ENCODE measurements around the gene TMEM107. TPM values are rescaled to one million over a fixed set of nuclear protein-coding genes. Genes with fewer than 3 reads are reported as not detected.
A peak's percentile ranks its signal among the peaks of the same experiment; 100 is the strongest.

The TMEM107 gene
- total RNA-seq, 2 experiments from 2014 or later, result 33.4 to 35.9 TPM

DNA sequence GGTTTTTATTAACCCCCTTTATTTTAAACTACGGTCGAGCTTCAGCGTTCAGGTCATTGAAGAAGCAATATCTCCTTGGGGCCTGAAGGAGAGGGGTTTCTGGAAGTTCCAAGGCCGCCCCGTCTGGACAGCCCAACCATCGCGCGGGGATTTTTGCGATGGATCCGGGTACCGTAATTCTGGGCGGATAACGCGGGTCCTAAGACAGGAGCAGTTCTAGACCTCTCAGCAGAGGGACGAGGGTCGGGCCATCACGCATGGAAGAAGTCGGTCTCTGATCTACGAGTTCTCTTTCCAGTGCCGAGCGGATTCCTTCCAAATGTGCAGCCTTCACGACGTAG, 10.2 kb upstream of the TMEM107 start:
- Mint-ChIP-seq H3K4me3 (no peak overlapping the region), H3K4me1 (ENCODE audit: low read depth) (peaks cover 16% of the 10 kb centered on the region), H3K36me3 (ENCODE audit: low read depth) (no peaks in the 10 kb centered on the region), H3K27me3 (no peaks in the 10 kb centered on the region), H3K9me3 (no peaks in the 10 kb centered on the region), H3K27ac (no peak overlapping the region)
- DNase-seq (no peak), ATAC-seq (no peak)
- ChIA-PET CTCF (interaction anchor here (1.1 to 6.6 kb wide), 8 partner anchors 9 to 76 kb away, joined by 3 to 50 read pairs (median 13); partner anchors contain the start of genes ALOXE3, CTC1 and PFAS), POLR2A (interaction anchor here (0.9 to 12.1 kb wide), 12 partner anchors 9 to 76 kb away, joined by 3 to 273 read pairs (median 10); partner anchors contain the start of genes AURKB, CTC1, HES7 and TMEM107)
- TF ChIP-seq, protein P1, sequence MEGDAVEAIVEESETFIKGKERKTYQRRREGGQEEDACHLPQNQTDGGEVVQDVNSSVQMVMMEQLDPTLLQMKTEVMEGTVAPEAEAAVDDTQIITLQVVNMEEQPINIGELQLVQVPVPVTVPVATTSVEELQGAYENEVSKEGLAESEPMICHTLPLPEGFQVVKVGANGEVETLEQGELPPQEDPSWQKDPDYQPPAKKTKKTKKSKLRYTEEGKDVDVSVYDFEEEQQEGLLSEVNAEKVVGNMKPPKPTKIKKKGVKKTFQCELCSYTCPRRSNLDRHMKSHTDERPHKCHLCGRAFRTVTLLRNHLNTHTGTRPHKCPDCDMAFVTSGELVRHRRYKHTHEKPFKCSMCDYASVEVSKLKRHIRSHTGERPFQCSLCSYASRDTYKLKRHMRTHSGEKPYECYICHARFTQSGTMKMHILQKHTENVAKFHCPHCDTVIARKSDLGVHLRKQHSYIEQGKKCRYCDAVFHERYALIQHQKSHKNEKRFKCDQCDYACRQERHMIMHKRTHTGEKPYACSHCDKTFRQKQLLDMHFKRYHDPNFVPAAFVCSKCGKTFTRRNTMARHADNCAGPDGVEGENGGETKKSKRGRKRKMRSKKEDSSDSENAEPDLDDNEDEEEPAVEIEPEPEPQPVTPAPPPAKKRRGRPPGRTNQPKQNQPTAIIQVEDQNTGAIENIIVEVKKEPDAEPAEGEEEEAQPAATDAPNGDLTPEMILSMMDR (IDR thresholded peaks at IDR 0.05), result peak; percentile 32
- intact Hi-C loops (cut with micrococcal nuclease), result loop anchor here (2.0 kb wide), 1 partner anchor 60 kb away; no protein-coding TSS in a partner anchor

DNA sequence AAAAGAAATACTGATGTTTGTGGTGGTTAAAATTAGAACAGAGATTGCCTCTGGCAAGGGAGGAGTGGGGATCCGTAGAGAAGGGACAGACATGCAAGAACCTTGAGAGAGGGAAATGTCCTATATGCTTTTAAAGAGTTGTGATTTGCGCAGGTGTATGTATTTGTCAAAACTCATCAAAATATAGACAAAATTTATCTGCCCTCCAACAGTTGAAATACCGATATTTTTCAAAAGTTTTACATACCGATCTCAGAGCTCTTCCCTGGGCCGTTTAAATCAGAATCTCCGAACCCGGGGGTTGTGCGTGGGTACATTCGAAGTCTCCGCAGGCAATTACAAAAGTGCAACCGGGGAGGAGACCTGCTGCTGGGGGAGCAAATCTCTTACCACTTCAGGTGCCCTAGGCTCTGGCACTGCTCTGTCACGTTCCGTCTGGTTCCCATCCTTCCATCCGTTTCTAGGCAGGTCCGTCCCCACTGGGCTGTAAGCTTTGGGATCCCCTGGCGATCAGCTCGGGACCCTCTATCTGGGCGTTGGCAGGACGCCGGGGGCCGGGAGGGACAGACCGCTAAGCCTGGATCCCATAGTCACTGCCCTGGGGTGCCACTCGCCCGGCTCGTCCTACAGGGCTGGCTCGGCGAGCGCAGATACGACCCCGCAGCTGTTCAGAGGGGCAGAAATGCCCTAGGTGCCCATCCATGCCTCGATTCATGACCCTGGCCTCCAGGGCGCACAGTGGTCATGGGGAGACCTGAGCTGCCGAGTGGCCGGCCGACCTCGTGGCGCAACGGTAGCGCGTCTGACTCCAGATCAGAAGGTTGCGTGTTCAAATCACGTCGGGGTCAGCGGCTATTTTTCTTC, 9.6 kb upstream of the TMEM107 start:
- peak; percentile 92 for DNase-seq
- peaks cover 13% of the 10 kb centered on the region for H3K4me1 Mint-ChIP-seq (ENCODE audit: low read depth)
- CTCF ChIA-PET, result interaction anchor here (0.6 to 6.6 kb wide), 11 partner anchors 9 to 76 kb away, joined by 3 to 50 read pairs (median 4); partner anchors contain the start of genes ALOXE3, CTC1 and PFAS
- H3K4me3 Mint-ChIP-seq, result no peak overlapping the region
- intact Hi-C loops (cut with micrococcal nuclease), result loop anchor here (2.0 kb wide), 1 partner anchor 61 kb away; no protein-coding TSS in a partner anchor
- H3K27me3 Mint-ChIP-seq, result no peaks in the 10 kb centered on the region
- H3K27ac Mint-ChIP-seq, result no peak overlapping the region
- H3K36me3 Mint-ChIP-seq (ENCODE audit: low read depth), result no peaks in the 10 kb centered on the region
- H3K9me3 Mint-ChIP-seq, result no peaks in the 10 kb centered on the region
- POLR2A ChIA-PET, result interaction anchor here (0.7 to 12.1 kb wide), 13 partner anchors 10 to 66 kb away, joined by 3 to 273 read pairs (median 7); partner anchors contain the start of genes AURKB, CTC1, HES7 and TMEM107
- peak; percentile 5 for ATAC-seq
- TF ChIP-seq, protein P1 (IDR thresholded peaks at IDR 0.05), result no peak

DNA sequence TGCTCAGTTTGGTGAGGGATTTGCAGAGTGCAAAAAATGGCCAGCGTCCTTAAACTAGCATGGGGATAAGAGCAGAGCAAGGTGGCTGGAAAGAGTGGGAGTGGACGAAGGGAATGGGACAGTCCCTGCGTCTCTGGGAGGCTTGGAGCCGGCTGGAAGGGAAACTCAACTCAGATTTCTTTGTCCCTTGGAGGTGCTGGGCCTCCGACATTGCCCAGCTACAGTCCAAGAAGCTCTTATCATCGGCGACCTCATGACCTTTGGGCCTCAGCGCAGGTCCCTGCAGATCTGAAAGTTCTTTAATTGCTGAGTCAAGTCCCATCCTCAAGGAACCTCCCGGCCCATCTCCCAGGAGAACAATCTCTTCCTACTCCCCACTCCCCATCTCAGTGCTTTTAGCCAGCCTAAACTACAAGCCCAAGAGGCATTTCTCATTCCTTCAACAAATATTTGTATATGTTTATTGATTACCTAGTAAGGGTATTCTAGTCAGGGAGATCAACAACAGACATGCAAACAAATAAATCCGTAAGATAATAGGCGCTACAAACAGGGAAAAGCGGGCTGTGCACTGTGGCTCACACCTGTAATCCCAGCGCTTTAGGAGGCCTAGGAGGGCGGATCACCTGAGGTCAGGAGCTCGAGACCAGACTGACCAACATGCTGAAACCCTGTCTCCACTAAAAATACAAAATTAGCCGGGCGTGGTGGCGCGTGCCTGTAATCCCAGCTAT, 985 bp upstream of the TMEM107 start:
- intact Hi-C loops (cut with micrococcal nuclease), result no loop called here

DNA sequence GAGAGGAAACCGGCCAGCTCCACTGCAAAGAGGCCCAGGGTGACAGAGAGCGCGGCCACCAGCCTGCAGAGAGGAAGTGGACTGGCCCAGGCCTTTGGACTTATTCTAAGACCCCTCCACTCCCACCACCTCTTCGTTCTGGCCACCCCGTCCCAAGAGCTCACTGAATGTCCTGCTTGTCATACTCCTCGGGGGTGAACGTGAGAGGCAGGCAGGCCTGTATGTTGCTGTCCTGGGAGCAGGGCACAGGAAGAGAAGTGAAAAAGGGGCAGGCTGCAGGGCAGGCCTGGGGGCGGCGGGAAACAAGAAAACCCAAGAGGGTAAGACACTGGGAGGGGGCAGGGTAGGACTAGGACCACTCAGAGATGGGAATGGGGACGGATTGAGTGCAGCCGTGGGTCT, 384 bp downstream of the TMEM107 start:
- ATAC-seq (peak; percentile 4), DNase-seq (peak; percentile 38)
- Mint-ChIP-seq H3K4me3 (peak overlapping the region; percentile 89), H3K9me3 (no peaks in the 10 kb centered on the region), H3K36me3 (ENCODE audit: low read depth) (no peaks in the 10 kb centered on the region), H3K4me1 (ENCODE audit: low read depth) (peaks cover 39% of the 10 kb centered on the region), H3K27me3 (no peaks in the 10 kb centered on the region), H3K27ac (peak overlapping the region; percentile 92)
- intact Hi-C loops (cut with micrococcal nuclease), result no loop called here
- POLR2A ChIA-PET, result interaction anchor here (0.6 to 6.8 kb wide), 6 partner anchors 11 to 72 kb away, joined by 3 to 273 read pairs (median 6); partner anchors contain the start of genes BORCS6, CTC1 and PFAS
- TF ChIP-seq, protein P1 (IDR thresholded peaks at IDR 0.05), result no peak
- CTCF ChIA-PET, result interaction anchor here (1.4 to 2.7 kb wide), 2 partner anchors 12 to 56 kb away, joined by 3 to 14 read pairs; partner anchors contain the start of gene ALOXE3

More for the DNA sequence above, 985 bp upstream of the TMEM107 start:
- ATAC-seq, result no peak
- TF ChIP-seq, protein P1 (IDR thresholded peaks at IDR 0.05), result no peak
- no peaks in the 10 kb centered on the region for H3K36me3 Mint-ChIP-seq (ENCODE audit: low read depth)
- POLR2A ChIA-PET, result interaction anchor here (0.7 to 6.8 kb wide), 8 partner anchors 9 to 71 kb away, joined by 3 to 273 read pairs (median 6); partner anchors contain the start of genes BORCS6, CTC1 and PFAS
- peaks cover 41% of the 10 kb centered on the region for H3K4me1 Mint-ChIP-seq (ENCODE audit: low read depth)
- H3K4me3 Mint-ChIP-seq, result peak overlapping the region; percentile 89
- DNase-seq, result no peak
- peak overlapping the region; percentile 92 for H3K27ac Mint-ChIP-seq
- H3K9me3 Mint-ChIP-seq, result no peaks in the 10 kb centered on the region
- CTCF ChIA-PET, result interaction anchor here (1.4 to 2.7 kb wide), 3 partner anchors 9 to 58 kb away, joined by 3 to 14 read pairs (median 4); partner anchors contain the start of gene ALOXE3
- H3K27me3 Mint-ChIP-seq, result no peaks in the 10 kb centered on the region

Data from activated CD8-positive, alpha-beta T cell treated with anti-CD3 and anti-CD28 coated beads for 36 hours (primary cell).